SW480 (cell line): ENCODE results near the gene ADGRF1.

Experiments used
- DNase-seq: peaks from one replicate; pipeline ENCODE4 v3.0.0-alpha.2; 2016; ENCODE audit warnings: low spot score

Gene ADGRF1

GRCh38 chr6:46979206-46979605 lies 62.9 kb downstream of the ADGRF1 start:
- DNase-seq: no peak

- DNase-seq: no peak
These were observed 67.3 kb downstream of the ADGRF1 start for GRCh38 chr6:46974786-46975185.

GRCh38 chr6:46973029-46973428 lies 69.1 kb downstream of the ADGRF1 start:
- DNase-seq: no peak

- no peak for DNase-seq
These were observed 69.6 kb downstream of the ADGRF1 start for GRCh38 chr6:46972531-46972930.

- DNase-seq: no peak
These were observed 72.9 kb downstream of the ADGRF1 start for GRCh38 chr6:46969206-46969605.

- no peak for DNase-seq
These were observed 74.2 kb downstream of the ADGRF1 start for GRCh38 chr6:46967826-46968349.

- no peak for DNase-seq
These were observed 77.2 kb downstream of the ADGRF1 start for GRCh38 chr6:46964716-46965519.

- DNase-seq: no peak
These were observed 78.5 kb downstream of the ADGRF1 start for GRCh38 chr6:46963626-46964025.

GRCh38 chr6:46963039-46963438 lies 79.1 kb downstream of the ADGRF1 start:
- no peak for DNase-seq

GRCh38 chr6:46961711-46962110 lies 80.4 kb downstream of the ADGRF1 start:
- no peak for DNase-seq

- DNase-seq: no peak
These were observed 80.9 kb downstream of the ADGRF1 start for GRCh38 chr6:46961232-46961631.

GRCh38 chr6:46959419-46959818 lies 82.7 kb downstream of the ADGRF1 start:
- no peak for DNase-seq

- no peak for DNase-seq
These were observed 85.7 kb downstream of the ADGRF1 start for GRCh38 chr6:46956409-46956808.

- no peak for DNase-seq
These were observed 87.2 kb downstream of the ADGRF1 start for GRCh38 chr6:46954837-46955451.

- no peak for DNase-seq
These were observed 88.2 kb downstream of the ADGRF1 start for GRCh38 chr6:46953921-46954320.

GRCh38 chr6:46949632-46950280 lies 92.4 kb downstream of the ADGRF1 start:
- DNase-seq: no peak

- DNase-seq: no peak
These were observed 93.4 kb downstream of the ADGRF1 start for GRCh38 chr6:46948699-46949098.
